HG03432 (cell line): ENCODE results near the gene ATP5F1E.
"Not testable (repeated sequence)": the region's sequence is repeated elsewhere in the genome, so short reads cannot be mapped to it uniquely, and the experiment has no call there.

Experiments
- ATAC-seq: cut with Tn5 transposase; IDR thresholded peaks from one replicate; pipeline ENCODE4 v1.9.1; 2021; ENCODE audit warnings: mild to moderate bottlenecking, moderate library complexity; ENCODE audit not compliant: unreplicated experiment

The ATP5F1E gene

DNA sequence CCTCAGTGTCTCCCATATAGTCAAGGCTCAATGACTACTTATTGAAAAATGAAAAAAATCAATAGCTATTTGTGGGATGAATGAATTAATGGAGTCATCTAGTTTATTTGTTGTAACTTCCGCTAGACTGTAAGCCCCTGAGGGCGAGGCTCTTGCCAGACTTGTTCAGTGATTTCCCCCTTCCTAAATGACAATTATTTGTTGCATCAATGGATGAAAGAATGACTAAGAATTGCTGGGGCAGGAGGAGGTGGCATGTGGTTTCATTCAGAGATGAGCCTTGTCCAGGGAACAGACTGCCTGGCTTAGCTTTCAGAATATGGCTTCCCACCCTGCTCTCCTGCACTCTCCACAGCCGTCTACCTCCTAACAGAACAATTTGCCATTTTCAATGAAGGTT is 11.6 kb upstream of the ATP5F1E start:
- ATAC-seq = no peak

DNA sequence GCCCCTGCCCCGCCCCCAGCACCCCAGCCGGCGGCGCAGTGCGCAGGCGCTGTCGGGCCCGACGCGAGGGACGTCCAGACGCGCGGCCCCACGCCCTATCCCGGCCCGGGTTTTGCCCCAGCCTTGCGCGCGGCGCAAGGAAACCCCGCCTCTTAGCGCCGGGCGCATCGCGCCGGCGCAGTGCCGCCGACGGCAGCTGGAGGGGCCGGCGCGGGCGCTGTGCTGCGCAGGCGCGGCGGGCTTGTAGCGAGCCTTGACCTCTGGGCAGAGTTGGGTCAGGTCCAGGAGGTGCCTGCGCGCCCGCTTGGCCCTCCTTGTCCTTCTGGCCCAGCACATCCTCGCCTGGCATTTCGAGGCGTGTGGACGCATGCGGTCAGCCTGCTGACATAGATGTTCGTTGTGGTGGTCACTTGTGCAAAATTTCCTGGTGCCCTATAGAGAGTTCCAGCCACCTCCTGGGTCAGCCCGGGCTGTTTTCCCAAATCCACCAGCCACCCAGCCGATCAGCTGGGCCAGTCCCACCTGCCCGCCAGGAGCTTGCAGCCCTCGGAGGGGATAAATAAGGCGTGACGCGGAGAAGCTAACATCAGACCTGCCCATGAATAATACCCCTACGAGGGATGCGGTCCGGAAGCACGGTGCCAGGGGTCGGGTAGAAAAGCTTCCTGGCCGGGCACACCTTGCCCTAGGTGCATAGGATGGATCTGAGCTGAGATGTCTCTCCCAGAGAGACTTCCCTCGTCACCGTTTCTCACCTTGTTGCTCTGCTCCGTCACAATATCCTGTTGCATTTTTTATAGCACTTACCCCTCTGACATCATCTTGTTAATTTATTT is 10.9 kb upstream of the ATP5F1E start:
- ATAC-seq = peak; percentile 92

DNA sequence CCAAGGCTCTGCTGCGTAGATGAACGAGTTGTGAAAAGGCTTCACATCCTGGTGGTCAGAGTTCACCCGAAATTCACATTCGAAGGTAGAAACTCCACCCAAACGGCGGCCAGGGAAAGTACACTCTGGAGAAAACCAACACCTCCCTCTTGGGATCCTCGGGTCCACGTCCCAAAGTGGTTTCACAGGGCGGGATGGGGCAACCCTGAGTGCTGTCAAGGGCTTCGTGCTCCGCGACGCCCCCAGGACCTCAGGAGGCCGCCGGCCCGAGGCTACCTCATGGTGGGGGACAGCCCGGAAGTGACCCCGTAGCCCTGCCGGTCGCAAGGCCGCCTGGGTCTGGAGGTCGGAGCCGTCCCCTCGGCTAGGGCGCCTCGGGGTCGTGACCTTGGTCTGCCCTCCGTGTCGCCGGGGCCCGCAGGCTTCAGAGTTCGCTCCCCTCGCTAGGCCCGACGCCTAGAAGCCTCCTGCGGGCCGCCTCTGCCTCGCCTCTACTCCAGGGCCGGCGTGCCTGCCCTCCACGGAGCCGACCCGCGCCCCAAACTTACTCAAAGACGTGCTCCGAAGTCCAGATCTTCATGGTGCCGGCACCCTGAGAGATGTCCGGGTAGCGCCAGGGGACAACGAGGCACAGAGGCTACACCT is 10.1 kb upstream of the ATP5F1E start, which contains the start of gene PRELID3B:
Gene PRELID3B (minus strand): TSS at position 636 of the 645 bp plus-strand sequence. CDS start 56 bp downstream, at position 580.
- ATAC-seq = peak; percentile 31

DNA sequence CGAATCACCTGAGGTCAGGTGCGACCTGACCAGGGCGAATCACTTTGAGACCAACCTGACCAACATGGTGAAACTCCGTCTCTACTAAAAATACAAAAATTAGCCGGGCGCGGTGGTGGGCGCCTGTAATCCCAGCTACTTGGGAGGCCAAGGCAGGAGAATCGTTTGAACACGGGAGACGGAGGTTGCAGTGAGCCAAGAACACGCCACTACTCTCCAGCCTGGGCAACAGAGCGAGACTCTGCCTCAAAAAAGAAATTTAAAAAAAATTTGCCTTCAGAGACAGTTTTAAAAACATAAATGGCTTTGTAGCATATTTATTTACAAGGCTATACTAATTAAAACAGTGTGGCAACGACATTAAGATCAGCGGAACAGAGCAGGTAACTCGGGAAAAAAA is 9.4 kb upstream of the ATP5F1E start:
- ATAC-seq = not testable (repeated sequence)

DNA sequence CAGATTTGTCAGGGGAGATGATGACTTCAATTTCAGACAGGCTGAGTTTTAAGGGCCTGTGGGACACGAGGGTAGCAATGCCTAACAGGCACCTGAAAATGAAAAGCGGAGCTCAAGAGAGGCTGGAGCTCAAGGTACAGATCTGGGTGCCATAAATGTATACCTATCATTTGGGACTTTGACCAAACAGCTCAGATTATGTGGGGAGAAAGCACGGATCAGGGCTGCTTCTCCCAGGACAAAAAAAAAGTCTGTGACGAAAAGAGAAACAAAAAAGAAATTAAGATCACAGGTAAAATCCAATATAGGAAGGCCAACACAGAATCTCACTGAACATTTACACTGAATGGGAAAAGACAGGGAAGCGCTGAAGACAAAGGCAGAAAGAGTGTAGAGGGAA is 8.5 kb upstream of the ATP5F1E start:
- ATAC-seq = no peak

DNA sequence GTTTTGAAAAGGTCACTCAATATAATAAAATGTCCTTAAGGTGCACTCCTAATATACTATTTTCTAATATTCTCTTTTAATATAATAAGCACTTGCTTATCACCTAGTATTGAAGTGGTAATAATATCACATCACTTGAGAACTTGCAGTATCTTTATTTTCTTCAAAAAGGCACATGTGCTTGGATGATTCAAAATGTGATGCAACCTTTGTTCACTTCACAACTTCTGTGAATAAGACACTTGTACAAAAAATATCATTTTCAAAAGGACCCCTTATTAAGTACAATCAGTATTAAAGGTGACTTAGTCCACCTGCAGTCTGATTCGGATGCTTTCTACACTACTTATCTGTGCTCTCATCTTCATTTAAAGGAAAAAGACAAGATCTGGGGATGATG is 7.1 kb upstream of the ATP5F1E start:
- no peak for ATAC-seq

DNA sequence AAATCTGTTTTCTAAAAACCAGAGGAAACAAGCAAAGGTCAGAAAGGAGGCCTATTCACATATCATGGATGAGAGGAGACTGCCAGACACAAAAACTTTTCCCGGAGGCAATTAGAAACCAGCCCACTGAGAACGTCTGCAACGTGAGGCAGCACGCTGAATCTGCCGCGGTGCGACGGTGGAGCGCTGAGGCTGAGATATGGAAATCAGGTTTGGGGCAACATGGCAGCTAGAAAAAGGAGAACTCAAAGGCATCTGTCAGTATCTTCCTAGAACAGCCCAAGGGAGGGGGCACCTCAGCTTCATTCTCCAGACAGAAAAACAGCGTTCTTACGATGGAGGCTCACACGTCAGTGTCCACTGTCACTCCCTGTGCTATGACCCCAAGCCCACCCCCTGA is 5.3 kb upstream of the ATP5F1E start:
- no peak for ATAC-seq

DNA sequence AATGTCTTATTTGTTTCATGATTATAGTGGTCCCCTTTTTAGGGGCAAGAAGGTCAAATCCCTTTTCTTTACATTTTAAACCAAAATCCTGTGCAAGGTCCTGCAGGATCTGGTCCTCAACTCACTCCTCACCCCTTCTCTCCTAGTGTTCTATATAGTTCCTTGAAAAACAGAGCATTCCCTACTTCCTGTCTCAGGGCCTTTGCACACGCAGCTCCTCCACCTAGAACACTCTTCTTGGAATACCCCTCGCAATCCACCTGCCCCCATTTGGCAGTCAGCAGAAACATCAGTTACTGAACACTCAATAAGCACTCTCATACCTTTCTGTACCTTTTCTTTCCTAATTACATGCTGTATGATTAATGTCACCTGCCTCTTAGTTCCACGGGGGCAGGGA is 3.2 kb upstream of the ATP5F1E start:
- no peak for ATAC-seq

DNA sequence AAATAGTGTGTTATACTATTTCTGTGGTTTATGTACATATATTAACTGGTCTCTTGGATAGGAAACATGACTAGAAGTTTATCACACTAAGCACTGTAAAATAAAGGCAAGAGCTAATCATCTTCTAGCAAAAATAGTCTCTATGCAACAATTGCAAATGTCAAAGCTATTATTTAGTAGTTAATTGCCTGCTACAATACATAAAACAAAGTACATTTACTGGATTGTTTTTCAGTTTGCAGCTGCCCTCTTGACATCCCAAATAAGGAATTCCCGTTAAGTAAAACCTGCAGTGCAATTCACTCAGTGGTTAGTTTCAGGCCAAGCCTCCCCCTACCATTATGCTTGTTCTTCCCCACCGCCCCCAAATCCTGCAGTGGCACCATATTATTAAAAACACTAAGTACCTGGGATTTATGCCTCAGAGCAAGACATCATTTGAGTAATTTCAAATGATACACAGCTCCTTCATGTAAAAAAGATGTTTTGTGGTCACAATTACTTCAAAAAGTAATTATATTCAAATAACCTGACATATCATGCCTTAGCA is 1.6 kb upstream of the ATP5F1E start:
- ATAC-seq = no peak

DNA sequence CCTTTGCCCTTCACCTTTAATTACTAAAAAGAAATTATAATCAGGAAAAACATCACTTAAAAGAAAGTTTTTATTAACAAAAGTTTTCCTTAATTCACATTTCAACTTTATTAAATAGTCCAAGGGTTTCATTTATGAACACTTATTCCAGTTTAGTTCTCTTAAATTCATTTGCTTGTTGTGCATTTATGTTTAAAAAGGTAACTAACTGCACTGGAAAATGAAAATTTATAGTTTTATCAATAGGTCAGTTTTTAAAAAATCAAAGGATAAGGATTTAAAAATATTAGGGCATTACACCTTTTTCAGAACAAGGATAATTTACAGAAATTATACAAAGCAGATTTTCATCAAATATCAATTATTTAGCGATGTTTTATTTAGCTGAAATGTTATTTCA is 958 bp upstream of the ATP5F1E start:
- ATAC-seq = no peak

DNA sequence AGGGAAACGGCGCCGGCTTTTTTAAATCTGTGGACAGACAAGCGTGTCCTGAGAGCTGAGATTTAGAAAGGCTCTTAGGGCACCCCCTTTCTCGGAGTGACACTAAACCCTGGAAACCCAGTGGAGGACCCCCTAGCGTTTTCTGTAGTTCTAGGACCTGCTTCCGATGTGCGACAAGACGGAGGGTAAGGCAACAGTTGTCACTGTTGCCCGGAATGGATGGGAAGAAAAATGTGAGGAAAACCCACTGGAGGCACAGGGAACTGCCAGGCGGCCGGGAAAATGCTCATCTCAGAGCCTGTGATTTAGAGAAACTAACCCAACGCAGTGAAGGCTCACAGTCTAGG is 551 bp upstream of the ATP5F1E start:
- no peak for ATAC-seq

DNA sequence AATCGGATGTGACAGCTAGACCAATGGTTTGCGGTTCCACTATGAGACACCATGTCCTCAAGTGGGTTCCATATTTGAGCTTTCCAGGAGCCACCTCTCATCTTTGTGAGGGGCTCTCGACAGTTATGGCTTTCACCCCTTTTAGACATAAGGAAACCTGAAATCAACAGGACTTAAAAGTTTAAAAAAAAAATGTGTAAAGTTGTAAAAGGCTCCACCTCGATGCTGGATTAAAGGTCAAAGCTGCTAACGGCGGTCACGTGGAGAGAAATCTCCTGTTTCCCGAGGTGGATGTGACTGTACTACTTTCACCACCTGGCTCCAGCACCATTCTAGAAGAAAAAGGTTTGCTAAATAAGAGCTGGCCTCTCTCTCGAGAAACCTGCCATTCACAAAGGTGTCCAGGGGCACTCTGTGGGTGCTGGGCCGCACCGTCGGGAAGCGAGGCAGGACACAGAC is 542 bp downstream of the ATP5F1E start:
- no peak for ATAC-seq

DNA sequence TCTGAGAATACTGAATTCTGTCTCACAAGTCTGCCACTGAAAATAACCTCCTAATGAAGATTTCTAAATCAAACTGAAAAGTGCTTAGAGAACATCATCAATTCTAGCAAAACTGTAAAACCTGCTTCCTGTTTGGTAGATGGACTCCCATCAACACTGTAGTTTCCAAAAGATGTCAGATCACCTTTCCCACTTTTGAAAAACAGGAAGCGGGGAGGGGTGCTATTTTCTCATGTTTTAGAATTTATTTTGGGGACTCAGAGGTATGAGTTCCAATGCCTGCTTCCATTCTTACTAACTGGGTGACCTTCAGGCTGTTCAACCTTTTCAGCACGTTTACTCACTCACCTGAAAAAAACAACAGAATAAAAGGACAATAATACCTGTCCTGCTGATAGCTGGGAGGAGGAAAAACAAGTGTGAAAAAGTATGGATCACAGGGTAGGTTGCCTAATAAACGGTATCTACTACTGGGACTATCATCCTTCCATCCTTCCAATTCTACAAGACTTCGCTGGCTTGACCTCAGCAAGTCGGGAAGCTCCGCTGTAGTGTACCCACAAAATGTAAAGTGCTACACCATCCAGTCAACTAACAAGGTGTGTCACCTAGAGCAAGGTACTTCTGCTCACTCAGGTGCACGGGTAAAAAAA is 1.1 kb downstream of the ATP5F1E start:
- ATAC-seq = no peak

DNA sequence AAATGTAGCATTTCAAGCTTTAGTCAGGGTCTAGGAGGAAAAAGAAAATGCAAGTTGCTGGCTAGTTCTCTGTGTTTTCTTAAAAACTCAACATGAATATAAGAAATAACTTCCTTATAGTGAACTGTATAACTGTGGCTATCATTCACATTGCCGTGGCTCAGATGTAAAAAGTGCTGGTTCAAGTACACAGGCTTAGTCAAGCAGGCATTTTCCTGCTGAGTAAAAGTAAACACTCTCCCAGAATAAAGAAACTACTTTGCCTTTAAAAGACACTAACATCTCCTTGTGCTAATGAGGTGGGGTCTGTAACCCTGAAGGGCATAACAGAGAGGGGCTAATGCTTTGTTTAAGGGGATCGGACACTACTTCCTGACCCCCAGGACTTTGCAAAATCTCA is 3.3 kb downstream of the ATP5F1E start:
- no peak for ATAC-seq

DNA sequence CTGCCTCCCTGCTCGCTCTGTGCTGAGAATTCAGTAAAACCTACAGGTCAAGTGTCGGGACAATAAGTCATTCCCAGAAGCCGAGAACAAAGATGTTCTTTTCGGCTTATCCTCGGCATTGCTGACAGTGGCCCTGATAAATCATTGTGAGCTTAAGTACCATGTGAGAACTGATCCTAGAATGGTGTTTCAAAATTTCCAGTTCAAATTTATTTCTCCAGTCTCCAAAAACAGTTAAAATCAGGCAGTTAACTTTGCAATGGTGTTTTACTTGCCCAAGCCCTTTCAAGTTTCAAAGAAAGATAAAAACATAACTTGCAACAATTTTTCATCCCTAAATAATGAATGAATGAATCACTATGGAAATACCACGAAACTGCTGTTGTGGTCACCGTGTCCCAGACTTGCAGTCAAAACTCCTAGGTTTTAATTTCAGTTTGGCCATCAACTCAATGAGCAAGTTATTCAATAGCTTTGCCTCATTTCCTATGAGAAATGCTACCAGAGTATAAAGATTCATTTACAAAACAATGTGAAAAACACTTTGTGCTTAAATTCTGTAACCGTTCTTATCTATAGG is 4.3 kb downstream of the ATP5F1E start:
- no peak for ATAC-seq

DNA sequence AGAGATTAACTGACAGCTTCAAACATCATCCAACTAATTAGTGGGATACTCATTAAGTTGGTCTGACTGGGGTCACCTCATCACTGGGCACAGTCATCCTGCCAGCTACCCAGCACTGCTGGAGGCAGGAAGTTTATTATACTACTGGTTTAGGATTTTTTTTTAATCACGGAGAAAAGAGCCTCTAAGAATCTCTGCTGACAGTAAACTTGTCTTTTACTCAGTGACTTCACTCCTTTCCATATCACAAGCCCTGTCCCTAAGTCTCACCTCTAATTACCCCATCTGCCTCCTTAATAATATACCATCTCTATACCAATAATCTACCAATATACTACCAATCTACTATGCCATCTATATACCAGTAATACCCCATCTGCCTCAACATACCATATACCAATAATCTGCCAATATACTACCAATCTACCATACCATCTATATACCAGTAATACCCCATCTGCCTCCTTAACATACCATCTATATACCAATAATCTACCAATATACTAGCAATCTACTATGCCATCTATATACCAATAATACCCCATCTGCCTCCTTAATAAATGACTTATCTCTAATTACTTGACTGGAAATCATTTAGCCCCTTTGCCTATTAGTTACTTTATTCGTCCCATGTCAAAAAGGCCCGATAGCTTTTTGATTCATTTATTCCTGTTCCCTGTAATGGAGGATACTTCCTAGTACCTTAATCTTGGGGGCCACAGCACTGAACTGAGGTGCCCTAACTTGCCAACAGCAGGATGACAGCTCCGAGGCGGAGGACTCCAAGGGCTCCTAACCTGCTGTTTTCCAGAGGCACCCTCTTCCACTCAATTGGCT is 5.0 kb downstream of the ATP5F1E start:
- ATAC-seq = no peak

DNA sequence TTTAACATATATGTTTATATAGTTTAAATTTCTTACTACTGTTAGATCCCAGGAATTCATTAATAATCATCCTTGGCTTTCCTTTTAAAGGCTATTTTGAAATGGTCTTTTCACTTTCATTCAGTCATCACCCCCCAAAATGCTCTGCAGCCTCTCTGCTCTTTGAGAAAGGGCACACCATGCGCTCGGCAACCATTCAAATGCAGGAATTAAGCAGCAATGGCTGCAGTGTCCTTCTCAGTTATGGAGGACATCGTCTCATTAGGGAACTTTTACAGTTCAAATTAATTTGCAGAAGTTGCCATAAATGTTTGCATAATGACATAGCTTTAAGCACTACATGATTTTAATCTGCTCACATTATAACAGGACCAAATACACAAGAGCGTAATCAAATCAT is 6.6 kb downstream of the ATP5F1E start:
- ATAC-seq = no peak

DNA sequence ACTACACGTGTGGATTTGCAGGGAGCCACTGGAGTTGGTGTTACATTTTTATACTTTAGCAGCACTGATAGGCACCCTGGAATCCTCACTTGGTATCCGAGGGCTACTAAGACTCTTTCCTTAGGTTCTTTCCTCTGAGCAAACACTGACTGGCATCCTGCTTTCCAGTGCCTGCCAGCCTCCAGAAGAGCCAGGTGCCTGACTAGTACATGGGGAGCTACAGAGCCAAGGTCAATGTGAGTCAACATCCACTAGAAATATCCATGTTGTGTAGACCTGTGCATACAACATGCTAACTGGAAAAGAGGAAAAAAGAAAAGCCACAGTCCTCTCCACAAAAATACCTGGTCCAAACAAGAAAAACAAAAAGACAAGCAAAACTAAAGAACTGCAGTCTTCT is 7.0 kb downstream of the ATP5F1E start:
- ATAC-seq = no peak

DNA sequence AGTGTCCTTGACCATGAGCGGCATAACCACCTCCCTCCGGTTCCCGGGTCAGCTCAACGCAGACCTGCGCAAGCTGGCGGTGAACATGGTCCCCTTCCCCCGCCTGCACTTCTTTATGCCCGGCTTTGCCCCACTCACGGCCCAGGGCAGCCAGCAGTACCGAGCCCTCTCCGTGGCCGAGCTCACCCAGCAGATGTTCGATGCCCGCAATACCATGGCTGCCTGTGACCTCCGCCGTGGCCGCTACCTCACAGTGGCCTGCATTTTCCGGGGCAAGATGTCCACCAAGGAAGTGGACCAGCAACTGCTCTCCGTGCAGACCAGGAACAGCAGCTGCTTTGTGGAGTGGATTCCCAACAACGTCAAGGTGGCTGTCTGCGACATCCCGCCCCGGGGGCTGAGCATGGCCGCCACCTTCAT is 8.0 kb downstream of the ATP5F1E start:
- no peak for ATAC-seq

DNA sequence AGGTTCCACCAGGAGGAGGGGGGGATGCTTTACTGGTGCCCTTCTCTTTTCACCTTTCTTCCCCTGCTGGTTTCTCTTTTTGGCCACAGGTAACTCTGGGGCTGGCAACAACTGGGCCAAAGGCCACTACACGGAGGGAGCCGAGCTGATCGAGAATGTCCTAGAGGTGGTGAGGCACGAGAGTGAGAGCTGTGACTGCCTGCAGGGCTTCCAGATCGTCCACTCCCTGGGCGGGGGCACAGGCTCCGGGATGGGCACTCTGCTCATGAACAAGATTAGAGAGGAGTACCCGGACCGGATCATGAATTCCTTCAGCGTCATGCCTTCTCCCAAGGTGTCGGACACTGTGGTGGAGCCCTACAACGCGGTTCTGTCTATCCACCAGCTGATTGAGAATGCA is 8.5 kb downstream of the ATP5F1E start:
- no peak for ATAC-seq
